ENCODE measurements around the gene GOLM1.

The GOLM1 gene

DNA sequence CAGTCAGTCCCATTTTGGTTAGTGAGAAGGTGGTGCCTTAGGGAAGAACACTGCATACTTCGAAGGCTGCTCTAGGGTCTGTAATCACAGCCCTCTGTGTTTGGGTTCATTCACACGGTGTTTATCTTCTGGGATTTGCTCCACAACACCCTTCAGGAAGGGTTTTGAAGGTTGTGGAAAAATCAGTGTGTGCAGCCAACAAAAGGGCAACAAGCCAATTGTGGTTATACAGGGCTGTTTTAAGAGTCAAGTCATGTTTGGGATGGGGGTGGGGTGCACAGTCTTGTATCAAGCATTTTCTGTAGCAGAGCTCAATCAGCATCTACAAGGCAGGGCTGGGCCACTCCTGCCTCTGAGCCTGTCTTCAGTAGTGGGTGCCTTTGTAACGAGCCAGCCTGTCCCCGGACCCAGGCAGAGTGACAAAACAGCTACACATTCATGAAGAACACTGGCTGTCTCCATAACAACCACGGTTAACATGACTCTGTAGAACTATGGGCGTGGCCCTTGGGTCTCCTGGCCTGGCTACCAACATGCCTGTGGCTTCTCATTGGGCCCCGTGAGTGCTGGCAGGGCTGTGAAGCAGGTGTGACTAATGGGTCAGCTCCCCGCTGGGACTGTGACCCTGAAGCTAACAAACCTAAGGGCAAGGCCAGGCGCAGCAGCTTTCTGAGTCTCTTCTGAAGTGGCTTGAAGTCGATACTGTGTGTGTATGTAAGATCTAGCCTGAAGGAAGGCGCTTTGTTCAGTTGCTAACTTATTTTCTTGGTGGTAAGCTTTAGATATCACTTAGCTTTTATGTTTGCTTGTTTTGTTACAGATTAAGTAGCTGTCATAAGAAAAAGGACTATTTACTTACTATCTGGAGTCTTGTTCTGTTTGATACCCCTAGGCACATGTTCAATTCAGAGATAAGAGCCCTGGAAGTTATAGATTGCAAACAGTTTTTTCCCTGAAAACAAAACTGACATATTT is 27.9 kb upstream of the GOLM1 start (continued):
- TF ChIP-seq ZNF214 (tag by site-specific recombination; IDR thresholded peaks at IDR 0.05; ENCODE audit: borderline replicate concordance) (no peak), SCRT2 (tag by site-specific recombination; IDR thresholded peaks at IDR 0.05) (peak; percentile 59), ZNF211 (tag by site-specific recombination; IDR thresholded peaks at IDR 0.05; ENCODE audit: low read depth) (no peak), ZNF596 (tag by site-specific recombination; IDR thresholded peaks at IDR 0.05) (no peak), GLIS1 (tag by site-specific recombination; IDR thresholded peaks at IDR 0.05) (peak; percentile 66), ZNF621 (tag by site-specific recombination; IDR thresholded peaks at IDR 0.05) (no peak), ZNF560 (tag by site-specific recombination; IDR thresholded peaks at IDR 0.05; ENCODE audit: borderline replicate concordance) (no peak), ZNF335 (tag by site-specific recombination; conservative IDR thresholded peaks at IDR 0.05) (peak; percentile 95), ZNF239 (tag by site-specific recombination; IDR thresholded peaks at IDR 0.05) (no peak), ZNF664 (tag by site-specific recombination; IDR thresholded peaks at IDR 0.05) (no peak), ZNF626 (tag by site-specific recombination; IDR thresholded peaks at IDR 0.05) (no peak), ZNF121 (tag by site-specific recombination; IDR thresholded peaks at IDR 0.05) (no peak), ZNF202 (tag by site-specific recombination; IDR thresholded peaks at IDR 0.05; ENCODE audit: borderline replicate concordance) (no peak), ZNF837 (tag by site-specific recombination; IDR thresholded peaks at IDR 0.05) (no peak), ZNF157 (tag by site-specific recombination; IDR thresholded peaks at IDR 0.05) (no peak), ZNF184 (tag by site-specific recombination; IDR thresholded peaks at IDR 0.05) (no peak), ZNF791 (tag by site-specific recombination; IDR thresholded peaks at IDR 0.05) (no peak), HOXA7 (CRISPR knock-in tag; IDR thresholded peaks at IDR 0.05; ENCODE audit: borderline replicate concordance) (no peak), HOXC10 (CRISPR knock-in tag; IDR thresholded peaks at IDR 0.05) (no peak), ZNF670 (tag by site-specific recombination; IDR thresholded peaks at IDR 0.05; ENCODE audit: low read depth) (no peak), OVOL3 (tag by site-specific recombination; IDR thresholded peaks at IDR 0.05) (no peak), ZXDB (tag by site-specific recombination; IDR thresholded peaks at IDR 0.05) (peak; percentile 73), ZNF830 (tag by site-specific recombination; IDR thresholded peaks at IDR 0.05; ENCODE audit: low read depth) (no peak), ZNF416 (tag by site-specific recombination; IDR thresholded peaks at IDR 0.05) (no peak)
- TF ChIP-seq, protein P1, sequence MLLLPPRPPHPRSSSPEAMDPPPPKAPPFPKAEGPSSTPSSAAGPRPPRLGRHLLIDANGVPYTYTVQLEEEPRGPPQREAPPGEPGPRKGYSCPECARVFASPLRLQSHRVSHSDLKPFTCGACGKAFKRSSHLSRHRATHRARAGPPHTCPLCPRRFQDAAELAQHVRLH (tag by site-specific recombination; IDR thresholded peaks at IDR 0.05) = no peak; the same call in 1 of the 2 replicates
- TF ChIP-seq, protein P2, sequence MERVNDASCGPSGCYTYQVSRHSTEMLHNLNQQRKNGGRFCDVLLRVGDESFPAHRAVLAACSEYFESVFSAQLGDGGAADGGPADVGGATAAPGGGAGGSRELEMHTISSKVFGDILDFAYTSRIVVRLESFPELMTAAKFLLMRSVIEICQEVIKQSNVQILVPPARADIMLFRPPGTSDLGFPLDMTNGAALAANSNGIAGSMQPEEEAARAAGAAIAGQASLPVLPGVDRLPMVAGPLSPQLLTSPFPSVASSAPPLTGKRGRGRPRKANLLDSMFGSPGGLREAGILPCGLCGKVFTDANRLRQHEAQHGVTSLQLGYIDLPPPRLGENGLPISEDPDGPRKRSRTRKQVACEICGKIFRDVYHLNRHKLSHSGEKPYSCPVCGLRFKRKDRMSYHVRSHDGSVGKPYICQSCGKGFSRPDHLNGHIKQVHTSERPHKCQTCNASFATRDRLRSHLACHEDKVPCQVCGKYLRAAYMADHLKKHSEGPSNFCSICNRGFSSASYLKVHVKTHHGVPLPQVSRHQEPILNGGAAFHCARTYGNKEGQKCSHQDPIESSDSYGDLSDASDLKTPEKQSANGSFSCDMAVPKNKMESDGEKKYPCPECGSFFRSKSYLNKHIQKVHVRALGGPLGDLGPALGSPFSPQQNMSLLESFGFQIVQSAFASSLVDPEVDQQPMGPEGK (tag by site-specific recombination; IDR thresholded peaks at IDR 0.05) = peak; percentile 32; the same call in 1 of the 2 replicates

DNA sequence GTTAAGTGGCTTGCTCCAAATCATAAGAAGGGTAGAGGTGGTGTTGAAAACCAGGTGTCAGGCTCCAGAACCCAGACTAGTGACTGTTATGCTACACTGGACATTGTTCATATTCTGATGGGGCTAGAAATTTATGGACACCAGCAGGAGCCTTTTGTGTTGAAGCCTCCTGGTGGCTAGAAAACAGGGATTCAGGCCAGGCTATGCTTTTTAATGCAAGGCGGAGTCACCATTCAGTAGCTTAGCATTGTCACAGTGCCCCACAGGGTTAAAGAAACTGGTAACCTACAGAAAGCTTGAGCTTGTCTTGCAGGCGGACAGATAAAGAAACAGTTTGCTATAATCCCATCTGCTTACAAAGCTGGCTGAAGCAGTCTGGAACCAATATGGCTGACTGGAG is 23.0 kb upstream of the GOLM1 start:
- Histone ChIP-seq H3K4me3 (ENCODE audit: low read depth, low read length) (no peak overlapping the region), H3K4me1 (ENCODE audit: control insufficient read depth, insufficient read depth, low read length) (peaks cover 7% of the 10 kb centered on the region; the same call in 1 of the 2 replicates), H3K27ac (ENCODE audit: extremely low read depth, low read depth, low read length) (no peak overlapping the region), H3K36me3 (ENCODE audit: control insufficient read depth in 2 of 2, insufficient read depth in 1 of 2, low read length in 2 of 2) (no peaks in the 10 kb centered on the region), H3K9me3 (ENCODE audit: control insufficient read depth, insufficient read depth, low read depth, low read length) (no peaks in the 10 kb centered on the region)
- ChIA-PET CTCF (interaction anchor here (0.7 to 1.2 kb wide), 3 partner anchors 22 to 29 kb away, joined by 3 to 4 read pairs (median 4); no protein-coding TSS in a partner anchor), POLR2A (no interaction called here)
- TF ChIP-seq ZNF274 (IDR thresholded peaks at IDR 0.05; ENCODE audit: low read length) (no peak), ZNF274 (tag by site-specific recombination; IDR thresholded peaks at IDR 0.05; ENCODE audit: borderline replicate concordance) (no peak)
- TF ChIP-seq, protein P3, sequence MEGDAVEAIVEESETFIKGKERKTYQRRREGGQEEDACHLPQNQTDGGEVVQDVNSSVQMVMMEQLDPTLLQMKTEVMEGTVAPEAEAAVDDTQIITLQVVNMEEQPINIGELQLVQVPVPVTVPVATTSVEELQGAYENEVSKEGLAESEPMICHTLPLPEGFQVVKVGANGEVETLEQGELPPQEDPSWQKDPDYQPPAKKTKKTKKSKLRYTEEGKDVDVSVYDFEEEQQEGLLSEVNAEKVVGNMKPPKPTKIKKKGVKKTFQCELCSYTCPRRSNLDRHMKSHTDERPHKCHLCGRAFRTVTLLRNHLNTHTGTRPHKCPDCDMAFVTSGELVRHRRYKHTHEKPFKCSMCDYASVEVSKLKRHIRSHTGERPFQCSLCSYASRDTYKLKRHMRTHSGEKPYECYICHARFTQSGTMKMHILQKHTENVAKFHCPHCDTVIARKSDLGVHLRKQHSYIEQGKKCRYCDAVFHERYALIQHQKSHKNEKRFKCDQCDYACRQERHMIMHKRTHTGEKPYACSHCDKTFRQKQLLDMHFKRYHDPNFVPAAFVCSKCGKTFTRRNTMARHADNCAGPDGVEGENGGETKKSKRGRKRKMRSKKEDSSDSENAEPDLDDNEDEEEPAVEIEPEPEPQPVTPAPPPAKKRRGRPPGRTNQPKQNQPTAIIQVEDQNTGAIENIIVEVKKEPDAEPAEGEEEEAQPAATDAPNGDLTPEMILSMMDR (tag by site-specific recombination; IDR thresholded peaks at IDR 0.05) = 0 out of 2 replicates have a peak, but pooled peaks have one; percentile 28

Measured in HEK293 (cell line).